ENCODE data around the gene GPD1.
"Not testable (repeated sequence)": the region's sequence is repeated elsewhere in the genome, so short reads cannot be mapped to it uniquely, and the experiment has no call there.

The GPD1 gene

GRCh38 chr12:50074936-50075807, 28.6 kb upstream of the GPD1 start:
- peak; percentile 82 for DNase-seq

GRCh38 chr12:50075808-50076170, 28.0 kb upstream of the GPD1 start:
- DNase-seq, result no peak

- no peak for DNase-seq
Observed at GRCh38 chr12:50077099-50077498, 26.7 kb upstream of the GPD1 start.

- DNase-seq, result no peak
Observed at GRCh38 chr12:50078281-50078680, 25.5 kb upstream of the GPD1 start.

- DNase-seq, result no peak
Observed at GRCh38 chr12:50079771-50080170, 24.0 kb upstream of the GPD1 start.

GRCh38 chr12:50081096-50081808, 22.6 kb upstream of the GPD1 start:
- DNase-seq, result no peak

GRCh38 chr12:50082644-50083043, 21.2 kb upstream of the GPD1 start:
- DNase-seq, result no peak

GRCh38 chr12:50083301-50083700, 20.5 kb upstream of the GPD1 start:
- DNase-seq, result no peak

GRCh38 chr12:50084409-50084774, 19.4 kb upstream of the GPD1 start:
- not testable (repeated sequence) for DNase-seq

- DNase-seq, result peak; percentile 95
Observed at GRCh38 chr12:50084775-50085614, 18.8 kb upstream of the GPD1 start, which contains the start of gene SMARCD1. Gene SMARCD1 (plus strand): TSS chr12:50085342. CDS start chr12:50085370, 28 bp downstream.

GRCh38 chr12:50085615-50086072, 18.2 kb upstream of the GPD1 start:
- no peak for DNase-seq

- DNase-seq, result no peak
Observed at GRCh38 chr12:50086148-50086547, 17.7 kb upstream of the GPD1 start.

GRCh38 chr12:50087151-50087550, 16.7 kb upstream of the GPD1 start:
- no peak for DNase-seq

GRCh38 chr12:50087995-50088394, 15.8 kb upstream of the GPD1 start:
- DNase-seq, result no peak

- DNase-seq, result peak; percentile 40
Observed at GRCh38 chr12:50088577-50089335, 15.1 kb upstream of the GPD1 start.

GRCh38 chr12:50089730-50090129, 14.1 kb upstream of the GPD1 start:
- DNase-seq, result no peak

- DNase-seq, result no peak
Observed at GRCh38 chr12:50090391-50090790, 13.4 kb upstream of the GPD1 start.

- no peak for DNase-seq
Observed at GRCh38 chr12:50097952-50098351, 5.9 kb upstream of the GPD1 start.

GRCh38 chr12:50099302-50100008, 4.4 kb upstream of the GPD1 start:
- DNase-seq, result no peak

- no peak for DNase-seq
Observed at GRCh38 chr12:50100561-50100960, 3.2 kb upstream of the GPD1 start.

- peak; percentile 43 for DNase-seq
Observed at GRCh38 chr12:50101663-50102062, 2.1 kb upstream of the GPD1 start.

- DNase-seq, result no peak
Observed at GRCh38 chr12:50102131-50102531, 1.7 kb upstream of the GPD1 start.
